Neutrophil (primary cell): Measurements from ENCODE around the gene CHST5.

Experiments used
- H3K27ac ChIP-seq: fragments of 200-600 bp; sonication (generic); 2 replicates; pipeline ENCODE4 v1.5.1; 2016; ENCODE audit warnings: mild to moderate bottlenecking, moderate library complexity
- H3K27me3 ChIP-seq: fragments of 200-600 bp; sonication (generic); 2 replicates; pipeline ENCODE4 v1.6.0; 2016; ENCODE audit warnings: mild to moderate bottlenecking
- H3K36me3 ChIP-seq: fragments of 200-600 bp; sonication (generic); 2 replicates; pipeline ENCODE4 v1.5.1; 2017
- H3K4me1 ChIP-seq, 2 experiments: fragments of 200-600 bp in 1 of 2; sonication (generic) in 1 of 2; 1 replicate in 1 of 2; 2 replicates in 1 of 2; pipeline versions ENCODE4 v1.5.1 to v1.6.1; 2013 to 2016; ENCODE audit warnings: low read depth in 1 of 2, low read length in 1 of 2, mild to moderate bottlenecking in 1 of 2, moderate library complexity in 1 of 2; ENCODE audit not compliant: control insufficient read depth in 1 of 2, insufficient read depth in 1 of 2
- H3K4me3 ChIP-seq, 2 experiments: fragments of 200-600 bp in 1 of 2; sonication (generic) in 1 of 2; 1 replicate in 1 of 2; 2 replicates in 1 of 2; pipeline ENCODE4 v1.5.1; 2013 to 2016; ENCODE audit warnings: low read depth in 1 of 2, low read length in 1 of 2, mild to moderate bottlenecking in 1 of 2, moderate library complexity in 1 of 2
- H3K9me3 ChIP-seq: fragments of 200-600 bp; sonication (generic); 2 replicates; pipeline ENCODE4 v1.5.1; 2016
- CTCF ChIP-seq: fragments of 200-600 bp; sonication (generic); IDR thresholded peaks from 2 replicates; pipeline ENCODE4 v1.5.1; 2016; ENCODE audit warnings: antibody characterized with exemption

Gene CHST5

GRCh38 chr16:75497558-75497957 lies 38.4 kb downstream of the CHST5 start:
- Histone ChIP-seq H3K36me3 (no peaks in the 10 kb centered on the region), H3K4me1 (peaks cover 6 to 8% of the 10 kb centered on the region in 2 experiments), H3K9me3 (no peaks in the 10 kb centered on the region), H3K4me3 (no peak overlapping the region), H3K27ac (no peak overlapping the region), H3K27me3 (peaks cover 64% of the 10 kb centered on the region)
- no peak for TF ChIP-seq CTCF

GRCh38 chr16:75495076-75495674 lies 40.7 kb downstream of the CHST5 start, which contains the start of gene CHST6:
TSS of gene CHST6 (minus strand) at chr16:75495441. CDS start at chr16:75479828, 15,613 bp downstream.
- H3K27ac ChIP-seq, result no peak within 1 kb of the TSS
- peaks cover 77% of the 10 kb centered on the region for H3K27me3 ChIP-seq
- no peaks in the 10 kb centered on the region for H3K9me3 ChIP-seq
- H3K4me3 ChIP-seq, result peak within 1 kb of the TSS in 1 of 2 experiments; percentile 4
- H3K4me1 ChIP-seq, result peaks cover 6 to 8% of the 10 kb centered on the region in 2 experiments
- no peaks in the 10 kb centered on the region for H3K36me3 ChIP-seq
- TF ChIP-seq CTCF, result no peak

GRCh38 chr16:75494661-75495075 lies 41.2 kb downstream of the CHST5 start:
- peak overlapping the region in 1 of 2 experiments; percentile 4 for H3K4me3 ChIP-seq
- no peak overlapping the region for H3K27ac ChIP-seq
- no peaks in the 10 kb centered on the region for H3K36me3 ChIP-seq
- peaks cover 6 to 8% of the 10 kb centered on the region in 2 experiments for H3K4me1 ChIP-seq
- TF ChIP-seq CTCF, result no peak
- H3K27me3 ChIP-seq, result peaks cover 77% of the 10 kb centered on the region
- no peaks in the 10 kb centered on the region for H3K9me3 ChIP-seq

GRCh38 chr16:75494184-75494583 lies 41.7 kb downstream of the CHST5 start:
- Histone ChIP-seq H3K9me3 (no peaks in the 10 kb centered on the region), H3K36me3 (no peaks in the 10 kb centered on the region), H3K4me3 (no peak overlapping the region), H3K27ac (no peak overlapping the region), H3K4me1 (peaks cover 6 to 8% of the 10 kb centered on the region in 2 experiments), H3K27me3 (peaks cover 77% of the 10 kb centered on the region)
- no peak for TF ChIP-seq CTCF

GRCh38 chr16:75491876-75492275 lies 44.0 kb downstream of the CHST5 start:
- peaks cover 55% of the 10 kb centered on the region for H3K27me3 ChIP-seq
- H3K36me3 ChIP-seq, result no peaks in the 10 kb centered on the region
- H3K9me3 ChIP-seq, result no peaks in the 10 kb centered on the region
- H3K27ac ChIP-seq, result no peak overlapping the region
- H3K4me3 ChIP-seq, result no peak overlapping the region
- peaks cover 6 to 8% of the 10 kb centered on the region in 2 experiments for H3K4me1 ChIP-seq
- TF ChIP-seq CTCF, result no peak
